ENCODE results near the gene NR5A2. TPM values are rescaled to one million over a fixed set of nuclear protein-coding genes. Genes with fewer than 3 reads are reported as not detected.

Gene NR5A2
- total and polyA plus RNA-seq, 10 of the 15 experiments (the other 5 are each of a cell fraction or from before 2014, with no cell fraction given), result 0.02 to 0.60 (median 0.15) TPM; not detected in 1

- TF ChIP-seq ZNF592 (IDR thresholded peaks at IDR 0.05) (no peak), YY1 (IDR thresholded peaks at IDR 0.05; ENCODE audit: low read depth, low read length) (no peak), SREBF1 (IDR thresholded peaks at IDR 0.05; ENCODE audit: low read length) (no peak), RELA (IDR thresholded peaks at IDR 0.05; ENCODE audit: borderline replicate concordance, partially characterized antibody) (no peak)
These were observed 6.7 kb downstream of the NR5A2 start (continued) for GRCh38 chr1:200034262-200034557.

GRCh38 chr1:200034761-200035396, 7.4 kb downstream of the NR5A2 start:
- BruUV-seq (replicated peaks), result no TSS peak
- ChIA-PET POLR2A (no interaction called here), RAD21 (ENCODE audit: unreplicated experiment) (interaction anchor here (0.6 kb wide), 1 partner anchor 1196 kb away, joined by 3 read pairs; no protein-coding TSS in a partner anchor), SMC1A (ENCODE audit: uncharacterized antibody, unreplicated experiment) (no interaction called here), CTCF (no interaction called here)
- TF ChIP-seq CHD4 (IDR thresholded peaks at IDR 0.05) (no peak), GABPA (IDR thresholded peaks at IDR 0.05; ENCODE audit: low read depth) (no peak), DPF2 (IDR thresholded peaks at IDR 0.05) (no peak)
- Histone ChIP-seq H3K79me2 (ENCODE audit: control insufficient read depth, insufficient read depth, low read length) (no peaks in the 10 kb centered on the region), H3K36me3 (ENCODE audit: control insufficient read depth in 2 of 2, insufficient read depth in 2 of 2, low read length in 1 of 2) (no peaks in the 10 kb centered on the region), H3K4me3 (no peak overlapping the region), H3K4me1 (ENCODE audit: control insufficient read depth, insufficient read depth, low read length) (no peaks in the 10 kb centered on the region), H4K20me1 (ENCODE audit: control insufficient read depth, insufficient read depth) (no peaks in the 10 kb centered on the region), H2AFZ (ENCODE audit: control insufficient read depth, low read depth, low read length) (no peak overlapping the region), H3K27ac (ENCODE audit: control insufficient read depth, insufficient read depth) (no peak overlapping the region), H3K4me2 (ENCODE audit: control insufficient read depth, insufficient read depth) (no peak overlapping the region), H3K9me3 (replicated peaks; ENCODE audit: control insufficient read depth, insufficient read depth, low read length) (no peaks in the 10 kb centered on the region; the same call in 2 of the 3 replicates), H3K9ac (ENCODE audit: control insufficient read depth, insufficient read depth, low read length) (no peak overlapping the region), H3K27me3 (replicated peaks in 1 of 2; ENCODE audit: control insufficient read depth in 2 of 2, insufficient read depth in 2 of 2, low read length in 1 of 2) (peaks cover 31 to 42% of the 10 kb centered on the region in 2 experiments)
- ATAC-seq (no peak), FAIRE-seq (no peak), DNase-seq (ENCODE audit: low read depth, low spot score) (no peak)
- in situ Hi-C loops (cut with MboI), result no loop called here
- intact Hi-C loops (cut with micrococcal nuclease; ENCODE audit: unreplicated experiment), result no loop called here
- 36% methylated on average over 25 of the region's 25 CpGs for WGBS (ENCODE audit: insufficient coverage, insufficient replicate concordance, low lambda C conversion rate, missing lambda C conversion rate)

All from GM12878 (cell line).